Mucosa of gallbladder (tissue), 1 donor: ENCODE data around the gene BCL7A. TPM values are rescaled to one million over a fixed set of nuclear protein-coding genes. Genes with fewer than 3 reads are reported as not detected.
A peak's percentile ranks its signal among the peaks of the same experiment; 100 is the strongest.
"Not testable (repeated sequence)": the region's sequence is repeated elsewhere in the genome, so short reads cannot be mapped to it uniquely, and the experiment has no call there.

Experiments
- DNase-seq: peaks from one replicate; pipeline ENCODE4 v3.0.0-alpha.2; 2020; ENCODE audit warnings: low spot score
- total RNA-seq: library from RNA; stranded (reverse); gene quantifications from one replicate; pipeline ENCODE4 v1.2.1, GENCODE V29; 2021
- donor health status: DM: no; HTN: no; CAD: no.

The BCL7A gene
- total RNA-seq = 17.7 TPM

GRCh38 chr12:122021822-122022392, at the start of gene BCL7A:
BCL7A (plus strand) TSS chr12:122021884; CDS start chr12:122022092, 208 bp downstream.
- peak; percentile 79 for DNase-seq

DNA sequence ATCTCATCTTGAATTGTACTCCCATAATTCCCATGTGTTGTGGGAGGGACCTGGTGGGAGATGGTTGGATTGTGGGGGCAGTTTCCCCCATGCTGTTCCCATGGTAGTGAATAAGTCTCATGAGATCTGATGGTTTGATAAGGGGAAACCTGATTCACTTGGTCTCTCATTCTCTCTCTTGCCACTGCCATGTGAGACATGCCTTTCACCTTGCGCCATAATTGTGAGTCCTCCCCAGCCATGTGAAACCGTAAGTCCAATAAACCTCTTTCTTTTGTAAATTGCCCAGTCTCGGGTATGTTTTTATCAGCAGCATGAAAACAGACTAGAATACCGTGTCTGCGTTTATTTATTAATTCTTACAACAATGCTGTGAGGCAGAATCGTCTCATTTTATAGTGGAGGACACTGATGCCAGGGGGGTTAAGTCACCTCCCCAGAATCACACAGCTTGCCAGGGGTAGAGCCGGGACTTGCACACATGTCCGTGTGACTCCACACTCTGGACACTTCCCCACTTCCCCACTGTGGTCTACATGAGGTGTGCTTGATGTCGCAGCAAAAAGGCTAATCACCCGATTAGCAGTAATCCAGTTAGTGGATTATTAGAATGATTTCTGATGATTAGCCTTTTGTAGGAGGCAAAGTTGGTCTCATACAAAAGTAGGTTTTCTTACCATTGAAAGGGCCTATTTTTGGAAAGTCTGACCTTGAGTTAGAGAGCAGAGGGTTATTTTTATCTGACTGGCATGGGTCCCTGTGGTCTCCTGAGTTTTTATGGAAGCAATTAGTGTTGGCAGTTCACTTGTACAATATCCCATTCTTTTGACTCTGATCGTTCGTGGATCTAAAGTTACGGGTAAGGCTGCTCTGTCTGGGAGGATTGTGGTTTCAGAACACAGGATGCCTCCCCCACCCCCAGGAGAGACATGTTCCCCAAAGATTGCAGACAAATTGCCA, 47.4 kb upstream of the BCL7A start:
- no peak for DNase-seq

GRCh38 chr12:121975021-121975420, 46.7 kb upstream of the BCL7A start:
- no peak for DNase-seq

DNA sequence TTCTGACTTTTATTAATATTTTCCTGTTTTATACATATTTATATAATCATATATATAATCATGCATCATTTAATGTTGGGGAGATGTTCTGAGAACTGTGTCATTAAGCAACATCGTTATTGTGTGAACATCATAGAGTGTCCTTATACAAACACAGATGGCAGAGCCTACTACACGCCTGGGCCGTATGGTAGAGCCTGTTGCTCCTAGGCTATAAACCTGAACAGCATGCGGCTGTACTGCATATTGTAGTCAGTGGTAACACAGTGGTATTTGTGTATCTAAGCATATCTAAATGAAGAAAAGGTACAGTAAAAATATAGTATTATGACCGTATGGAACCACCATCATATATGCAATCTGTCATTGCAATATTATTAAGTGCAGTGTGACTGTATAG, 44.7 kb upstream of the BCL7A start:
- no peak for DNase-seq

- DNase-seq = no peak
Measured at GRCh38 chr12:121980191-121980891, 41.3 kb upstream of the BCL7A start.

GRCh38 chr12:121980892-121981272, 40.8 kb upstream of the BCL7A start:
- no peak for DNase-seq

GRCh38 chr12:121981456-121981855, 40.2 kb upstream of the BCL7A start:
- DNase-seq = no peak

- DNase-seq = no peak
Measured at GRCh38 chr12:121982950-121983349, 38.7 kb upstream of the BCL7A start.

- no peak for DNase-seq
Measured at GRCh38 chr12:121983536-121984210, 38.0 kb upstream of the BCL7A start.

DNA sequence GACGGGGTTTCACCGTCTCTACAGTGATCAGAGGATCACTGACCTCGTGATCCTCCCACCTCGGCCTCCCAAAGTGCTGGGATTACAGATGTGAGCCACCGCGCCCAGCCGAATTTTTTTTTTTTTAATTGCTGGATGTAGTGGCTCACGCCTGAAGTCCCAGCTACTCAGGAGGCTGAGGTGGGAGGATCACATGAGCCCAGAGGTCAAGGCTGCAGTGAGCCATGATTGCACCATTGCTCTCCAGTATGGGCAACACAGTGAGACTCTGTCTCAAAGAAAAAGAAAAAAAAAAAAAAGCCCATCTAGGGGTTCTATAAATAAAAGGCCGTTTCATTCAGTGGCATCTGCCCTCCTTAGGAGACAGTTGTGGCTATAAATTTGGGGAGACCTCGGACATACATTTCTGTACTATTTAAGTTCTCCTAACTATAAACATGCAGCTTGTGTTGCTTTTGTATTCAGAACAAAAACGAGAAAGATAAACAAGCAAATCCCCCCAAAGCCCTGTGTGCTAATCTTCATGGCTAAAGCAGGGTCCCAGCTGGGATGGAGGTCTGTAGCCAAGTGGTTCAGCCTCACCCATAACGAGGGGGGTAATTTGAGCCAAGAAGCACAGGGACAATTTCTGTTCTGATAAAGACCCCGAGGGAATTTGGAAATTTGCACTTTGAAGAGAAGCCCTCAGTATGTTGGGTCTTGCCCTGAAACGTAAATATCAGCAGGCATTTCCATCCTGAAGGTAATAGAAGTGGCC, 35.0 kb upstream of the BCL7A start:
- no peak for DNase-seq

DNA sequence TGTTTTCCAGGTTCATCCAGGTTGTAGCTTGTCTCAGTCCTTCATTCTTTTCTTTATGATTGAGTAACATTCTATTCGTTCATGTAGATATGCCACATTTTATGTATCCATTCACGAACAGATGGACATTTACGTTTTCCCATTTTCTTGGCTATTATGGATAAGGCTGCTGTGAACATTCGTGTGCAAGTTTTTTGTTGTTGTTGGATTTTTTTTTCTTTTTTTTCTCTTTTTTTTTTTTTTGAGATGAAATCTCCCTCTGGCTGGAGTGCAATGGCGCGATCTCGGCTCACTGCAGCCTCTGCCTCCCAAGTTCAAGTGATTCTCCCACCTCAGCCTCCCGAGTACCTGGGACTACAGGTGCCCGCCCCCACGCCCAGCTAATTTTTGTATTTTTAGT, 33.2 kb upstream of the BCL7A start:
- not testable (repeated sequence) for DNase-seq

- no peak for DNase-seq
Measured at GRCh38 chr12:121989276-121990113, 32.2 kb upstream of the BCL7A start.

- no peak for DNase-seq
Measured at GRCh38 chr12:121990114-121990647, 31.5 kb upstream of the BCL7A start.

GRCh38 chr12:121990692-121991603, 30.7 kb upstream of the BCL7A start:
- no peak for DNase-seq

DNA sequence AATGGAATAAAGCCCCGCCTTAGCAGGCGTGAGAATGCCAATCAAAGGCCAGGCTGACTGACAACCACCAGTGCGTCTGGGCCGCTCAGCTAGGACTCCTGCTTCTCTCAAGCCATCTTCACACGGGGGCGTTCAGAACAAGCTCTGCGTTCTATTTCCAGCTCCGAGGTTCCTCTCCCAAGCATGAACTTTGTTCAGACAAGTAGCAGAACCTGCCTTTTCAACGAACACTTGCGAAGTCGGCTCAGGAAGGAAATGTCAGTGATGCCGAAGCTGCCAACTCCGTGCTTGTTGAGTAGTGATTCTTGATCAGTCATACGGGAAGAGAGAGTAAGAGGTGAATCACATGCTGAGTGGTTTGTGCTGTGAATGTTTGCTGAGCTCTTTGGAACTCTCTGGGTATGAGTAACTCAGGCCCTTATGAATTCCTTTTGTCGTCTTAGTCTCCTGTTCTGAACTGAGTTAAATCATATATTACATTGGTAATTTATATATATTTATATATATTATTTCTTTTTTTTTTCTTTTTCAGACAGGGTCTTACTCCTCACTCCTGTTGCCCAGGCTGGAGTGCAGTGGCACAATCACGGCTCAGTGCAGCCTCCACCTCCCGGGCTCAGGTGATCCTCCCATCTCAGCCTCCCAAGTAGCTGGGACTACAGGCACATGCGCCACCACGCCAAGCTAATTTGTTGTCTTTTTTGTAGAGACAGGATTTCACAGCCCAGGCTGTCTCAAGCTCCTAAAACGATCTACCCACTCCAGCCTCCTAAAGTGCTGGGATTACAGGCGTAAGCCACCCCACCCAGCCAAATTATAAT, 29.4 kb upstream of the BCL7A start:
- DNase-seq = no peak

GRCh38 chr12:121996050-121996944, 25.4 kb upstream of the BCL7A start:
- no peak for DNase-seq
